ENCODE data around the gene CCDC91.

The CCDC91 gene

DNA sequence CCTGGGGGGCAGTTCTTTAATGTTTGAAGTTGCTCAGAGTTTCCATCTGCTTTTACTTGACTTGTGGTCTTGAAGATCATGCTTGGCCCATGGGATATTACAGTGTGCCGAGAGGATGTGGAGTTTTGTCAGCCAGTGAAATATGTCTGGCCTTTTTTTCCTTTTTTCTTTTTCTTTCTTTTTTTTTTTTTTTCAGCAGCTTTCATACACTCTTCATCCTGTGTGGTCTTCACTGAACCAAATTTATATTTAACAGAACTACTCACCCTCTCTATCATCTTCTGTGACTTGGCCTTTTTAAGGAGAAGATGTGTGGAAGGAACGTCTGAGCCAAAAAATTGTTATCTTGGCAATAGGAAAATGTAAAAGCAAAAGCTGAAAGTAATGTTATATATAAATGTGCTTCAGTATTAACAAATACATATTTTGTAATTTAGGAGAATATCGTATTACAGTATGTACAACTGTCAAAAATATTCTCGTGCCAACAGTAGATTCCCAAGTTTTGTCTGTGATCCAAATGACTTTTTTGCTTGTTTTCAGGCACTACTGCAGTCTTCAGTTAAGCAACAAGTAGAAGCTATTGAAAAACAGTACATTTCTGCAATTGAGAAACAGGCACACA is 200.6 kb downstream of the CCDC91 start:
- DNase-seq (ENCODE audit: extremely low read depth, insufficient read length): no peak
- Histone ChIP-seq H3K36me3 (ENCODE audit: control insufficient read depth, insufficient read depth, low read length) (no peaks in the 10 kb centered on the region), H3K27me3 (replicated peaks; ENCODE audit: control insufficient read depth, insufficient read depth, low read length) (no peaks in the 10 kb centered on the region), H3K4me3 (replicated peaks; ENCODE audit: low read depth, low read length) (no peak overlapping the region)
- TF ChIP-seq, protein P1, sequence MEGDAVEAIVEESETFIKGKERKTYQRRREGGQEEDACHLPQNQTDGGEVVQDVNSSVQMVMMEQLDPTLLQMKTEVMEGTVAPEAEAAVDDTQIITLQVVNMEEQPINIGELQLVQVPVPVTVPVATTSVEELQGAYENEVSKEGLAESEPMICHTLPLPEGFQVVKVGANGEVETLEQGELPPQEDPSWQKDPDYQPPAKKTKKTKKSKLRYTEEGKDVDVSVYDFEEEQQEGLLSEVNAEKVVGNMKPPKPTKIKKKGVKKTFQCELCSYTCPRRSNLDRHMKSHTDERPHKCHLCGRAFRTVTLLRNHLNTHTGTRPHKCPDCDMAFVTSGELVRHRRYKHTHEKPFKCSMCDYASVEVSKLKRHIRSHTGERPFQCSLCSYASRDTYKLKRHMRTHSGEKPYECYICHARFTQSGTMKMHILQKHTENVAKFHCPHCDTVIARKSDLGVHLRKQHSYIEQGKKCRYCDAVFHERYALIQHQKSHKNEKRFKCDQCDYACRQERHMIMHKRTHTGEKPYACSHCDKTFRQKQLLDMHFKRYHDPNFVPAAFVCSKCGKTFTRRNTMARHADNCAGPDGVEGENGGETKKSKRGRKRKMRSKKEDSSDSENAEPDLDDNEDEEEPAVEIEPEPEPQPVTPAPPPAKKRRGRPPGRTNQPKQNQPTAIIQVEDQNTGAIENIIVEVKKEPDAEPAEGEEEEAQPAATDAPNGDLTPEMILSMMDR (IDR thresholded peaks at IDR 0.05; ENCODE audit: insufficient read depth, low read length, poor library complexity, severe bottlenecking): no peak

DNA sequence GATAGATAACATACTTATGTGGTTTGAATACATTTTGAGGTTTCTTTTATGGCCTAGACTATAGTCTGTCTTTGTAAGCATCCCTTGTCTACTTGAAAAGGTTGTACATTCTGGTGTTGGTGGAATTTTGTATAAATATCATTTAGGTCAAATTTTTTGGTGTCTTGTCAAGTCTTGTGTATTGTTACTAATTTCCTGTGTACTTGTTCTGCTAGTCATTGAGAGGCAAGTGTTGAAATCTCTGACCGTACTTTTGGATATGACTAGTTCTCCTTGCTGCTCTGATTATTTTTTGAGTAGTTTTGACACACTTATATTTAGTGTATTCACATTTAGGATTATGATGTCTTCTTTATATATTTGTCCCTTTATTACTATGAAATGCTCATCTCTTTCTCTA is 219.6 kb downstream of the CCDC91 start:
- TF ChIP-seq, protein P1 (IDR thresholded peaks at IDR 0.05; ENCODE audit: insufficient read depth, low read length, poor library complexity, severe bottlenecking): no peak
- H3K4me3 ChIP-seq (replicated peaks; ENCODE audit: low read depth, low read length): no peak overlapping the region
- no peaks in the 10 kb centered on the region for H3K27me3 ChIP-seq (replicated peaks; ENCODE audit: control insufficient read depth, insufficient read depth, low read length)
- DNase-seq (ENCODE audit: extremely low read depth, insufficient read length): no peak
- no peaks in the 10 kb centered on the region for H3K36me3 ChIP-seq (ENCODE audit: control insufficient read depth, insufficient read depth, low read length)

DNA sequence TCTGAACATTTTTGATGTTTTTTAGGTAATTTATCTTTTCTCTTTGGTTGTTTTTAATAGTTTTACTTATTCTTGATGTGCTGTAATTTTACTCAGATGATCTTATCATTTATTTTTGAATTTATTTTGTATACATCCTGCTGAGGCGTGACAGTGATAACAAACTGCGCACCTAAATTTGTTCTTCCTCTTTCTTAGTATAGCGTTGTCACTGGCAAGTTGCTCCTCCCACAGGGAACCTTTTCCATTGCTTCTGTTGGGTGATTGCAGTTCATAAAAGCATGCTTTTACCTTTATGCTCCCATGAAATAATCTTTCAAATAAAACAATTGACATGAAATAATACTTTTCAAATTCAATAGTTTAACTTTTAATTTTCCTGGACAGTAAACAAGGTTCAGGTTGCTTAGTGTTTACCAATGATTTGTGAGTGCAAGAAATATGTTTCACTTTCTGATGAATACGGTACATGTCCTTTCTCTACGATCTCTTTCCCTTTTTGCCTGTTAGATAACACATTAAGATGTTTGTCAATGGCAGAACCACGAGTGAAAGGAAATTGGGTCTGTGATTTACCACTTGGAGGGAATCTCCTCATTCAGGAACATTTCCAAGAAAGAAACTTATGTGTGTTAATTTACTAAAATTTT is 223.3 kb downstream of the CCDC91 start:
- TF ChIP-seq, protein P1 (IDR thresholded peaks at IDR 0.05; ENCODE audit: insufficient read depth, low read length, poor library complexity, severe bottlenecking): no peak
- H3K4me3 ChIP-seq (replicated peaks; ENCODE audit: low read depth, low read length): peak overlapping the region; percentile 31
- DNase-seq (ENCODE audit: extremely low read depth, insufficient read length): no peak

DNA sequence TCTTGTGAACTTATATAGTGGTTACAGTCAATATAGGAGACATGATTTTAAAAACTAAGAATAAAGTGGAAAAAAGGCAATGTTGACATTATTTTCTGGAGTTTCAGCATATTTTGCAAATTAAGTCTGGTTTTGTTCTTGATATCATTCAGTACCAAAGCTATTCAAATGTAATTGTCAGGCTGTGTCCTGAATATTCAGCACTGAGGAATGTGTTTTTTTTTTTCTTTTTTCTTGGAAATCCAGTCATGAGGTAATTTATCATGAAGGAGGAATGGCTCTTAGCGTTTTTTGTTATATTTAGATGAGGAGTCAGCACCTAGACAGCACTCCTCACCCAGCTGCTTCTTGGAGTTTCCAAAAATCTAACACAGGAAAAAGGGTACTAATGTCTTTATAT is 225.5 kb downstream of the CCDC91 start:
- H3K36me3 ChIP-seq (ENCODE audit: control insufficient read depth, insufficient read depth, low read length): no peaks in the 10 kb centered on the region
- H3K4me3 ChIP-seq (replicated peaks; ENCODE audit: low read depth, low read length): no peak overlapping the region
- no peak for DNase-seq (ENCODE audit: extremely low read depth, insufficient read length)
- no peaks in the 10 kb centered on the region for H3K27me3 ChIP-seq (replicated peaks; ENCODE audit: control insufficient read depth, insufficient read depth, low read length)
- TF ChIP-seq, protein P1 (IDR thresholded peaks at IDR 0.05; ENCODE audit: insufficient read depth, low read length, poor library complexity, severe bottlenecking): no peak

More for the DNA sequence above, 223.3 kb downstream of the CCDC91 start:
- Histone ChIP-seq H3K27me3 (replicated peaks; ENCODE audit: control insufficient read depth, insufficient read depth, low read length) (no peaks in the 10 kb centered on the region), H3K36me3 (ENCODE audit: control insufficient read depth, insufficient read depth, low read length) (no peaks in the 10 kb centered on the region)

DNA sequence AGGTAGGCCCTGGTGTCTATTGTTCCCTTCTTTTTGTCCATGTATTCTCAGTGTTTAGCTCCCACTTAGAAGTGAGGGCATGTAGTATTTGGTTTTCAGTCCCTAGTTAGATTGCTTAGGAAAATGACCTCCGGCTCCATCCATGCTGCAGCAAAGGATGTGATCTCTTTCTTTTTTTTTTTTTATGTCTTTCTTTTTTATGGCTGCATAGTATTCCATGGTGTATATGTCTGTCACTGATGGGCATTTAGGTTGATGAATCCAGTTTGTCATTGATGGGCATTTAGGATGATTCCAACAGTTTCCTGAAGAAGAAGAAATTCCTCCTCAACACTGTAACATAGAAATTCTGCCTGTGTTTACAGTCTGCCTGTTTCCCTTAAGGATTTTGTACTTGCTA is 231.1 kb downstream of the CCDC91 start:
- H3K27me3 ChIP-seq (replicated peaks; ENCODE audit: control insufficient read depth, insufficient read depth, low read length): no peaks in the 10 kb centered on the region
- H3K36me3 ChIP-seq (ENCODE audit: control insufficient read depth, insufficient read depth, low read length): no peaks in the 10 kb centered on the region
- DNase-seq (ENCODE audit: extremely low read depth, insufficient read length): no peak
- no peak overlapping the region for H3K4me3 ChIP-seq (replicated peaks; ENCODE audit: low read depth, low read length)
- TF ChIP-seq, protein P1 (IDR thresholded peaks at IDR 0.05; ENCODE audit: insufficient read depth, low read length, poor library complexity, severe bottlenecking): no peak

Data from GM06990 (cell line).